Mesendoderm (in vitro differentiated cells): ENCODE data around the gene AP4E1.

ENCODE experiments used
- DNase-seq: peaks from one replicate; pipeline ENCODE4 v3.0.0; 2013
- H2AK5ac ChIP-seq: 2 replicates; pipeline ENCODE4 v1.6.1; 2013; ENCODE audit warnings: low read length, inconsistent platforms
- H2BK120ac ChIP-seq: 2 replicates; pipeline ENCODE4 v1.6.1; 2013; ENCODE audit warnings: low read depth, mild to moderate bottlenecking, low read length, moderate library complexity, mixed read lengths
- H2BK15ac ChIP-seq: replicated peaks from 2 replicates; pipeline ENCODE4 v1.6.1; 2013; ENCODE audit warnings: low read depth, mild to moderate bottlenecking, moderate library complexity
- H2BK5ac ChIP-seq: 2 replicates; pipeline ENCODE4 v1.6.1; 2013; ENCODE audit warnings: low read length, inconsistent platforms
- H3K18ac ChIP-seq: 2 replicates; pipeline ENCODE4 v1.6.1; 2013; ENCODE audit warnings: mild to moderate bottlenecking, low read length, mixed read lengths
- H3K23ac ChIP-seq: one replicate; pipeline ENCODE4 v1.6.1; 2013; ENCODE audit warnings: low read length
- H3K27ac ChIP-seq: 2 replicates; pipeline ENCODE4 v1.5.1; 2013; ENCODE audit warnings: low read depth, mild to moderate bottlenecking, inconsistent platforms, low read length, moderate library complexity
- H3K27me3 ChIP-seq: 2 replicates; pipeline ENCODE4 v1.6.1; 2013; ENCODE audit warnings: low read length, control low read depth, mild to moderate bottlenecking, inconsistent platforms; ENCODE audit not compliant: insufficient read depth, poor library complexity
- H3K36me3 ChIP-seq: 2 replicates; pipeline ENCODE4 v1.6.1; 2013; ENCODE audit warnings: low read length, inconsistent platforms; ENCODE audit not compliant: control insufficient read depth, insufficient read depth
- H3K4ac ChIP-seq: one replicate; pipeline ENCODE4 v1.6.1; 2013; ENCODE audit warnings: low read depth, mild to moderate bottlenecking, low read length, moderate library complexity
- H3K4me1 ChIP-seq: 2 replicates; pipeline ENCODE4 v1.6.1; 2013; ENCODE audit warnings: low read depth, low read length, inconsistent platforms; ENCODE audit not compliant: control insufficient read depth
- H3K4me2 ChIP-seq: 2 replicates; pipeline ENCODE4 v1.6.1; 2013; ENCODE audit warnings: low read length
- H3K4me3 ChIP-seq: 2 replicates; pipeline ENCODE4 v1.5.1; 2013; ENCODE audit warnings: mild to moderate bottlenecking, low read length
- H3K56ac ChIP-seq: one replicate; pipeline ENCODE4 v1.6.1; 2013; ENCODE audit warnings: low read length
- H3K79me1 ChIP-seq: 2 replicates; pipeline ENCODE4 v1.6.1; 2013; ENCODE audit warnings: low read length, inconsistent platforms
- H3K79me2 ChIP-seq: 2 replicates; pipeline ENCODE4 v1.6.1; 2013; ENCODE audit warnings: mild to moderate bottlenecking, low read length; ENCODE audit not compliant: control insufficient read depth, insufficient read depth
- H3K9ac ChIP-seq: 2 replicates; pipeline ENCODE4 v1.6.1; 2013; ENCODE audit warnings: low read length, inconsistent platforms
- H4K5ac ChIP-seq: one replicate; pipeline ENCODE4 v1.6.1; 2013; ENCODE audit warnings: low read length
- H4K8ac ChIP-seq: one replicate; pipeline ENCODE4 v1.6.1; 2013; ENCODE audit warnings: low read depth, mild to moderate bottlenecking, control low read depth, low read length, moderate library complexity
- WGBS: extraction: QIAGEN DNeasy Blood & Tissue Kit; methylation state at CpG from one replicate; pipeline ENCODE4 v1.1.7; 2013; ENCODE audit warnings: low lambda C conversion rate, missing lambda C conversion rate; ENCODE audit not compliant: insufficient coverage; ENCODE audit errors: extremely low coverage; 5-methylcytosine and 5-hydroxymethylcytosine counted together

Gene AP4E1

GRCh38 chr15:51044037-51044727 is 135.7 kb downstream of the AP4E1 start:
- peaks cover 11% of the 10 kb centered on the region for H3K4me1 ChIP-seq
- H3K27me3 ChIP-seq: no peaks in the 10 kb centered on the region
- no CpG with 5 or more reads among the region's 4 CpGs for WGBS
- no peak overlapping the region for H3K4ac ChIP-seq
- H3K18ac ChIP-seq: no peak overlapping the region
- H2BK5ac ChIP-seq: no peak overlapping the region
- no peak overlapping the region for H3K4me2 ChIP-seq
- H3K79me2 ChIP-seq: no peaks in the 10 kb centered on the region
- H2BK15ac ChIP-seq: no peak overlapping the region
- H3K4me3 ChIP-seq: no peak overlapping the region
- no peak overlapping the region for H4K8ac ChIP-seq
- peak; percentile 87 for DNase-seq
- H3K79me1 ChIP-seq: no peaks in the 10 kb centered on the region
- H3K56ac ChIP-seq: no peak overlapping the region
- no peak overlapping the region for H2AK5ac ChIP-seq
- H3K23ac ChIP-seq: no peak overlapping the region
- no peak overlapping the region for H4K5ac ChIP-seq
- no peak overlapping the region for H2BK120ac ChIP-seq
- no peak overlapping the region for H3K27ac ChIP-seq
- H3K9ac ChIP-seq: no peak overlapping the region
- H3K36me3 ChIP-seq: no peaks in the 10 kb centered on the region

DNA sequence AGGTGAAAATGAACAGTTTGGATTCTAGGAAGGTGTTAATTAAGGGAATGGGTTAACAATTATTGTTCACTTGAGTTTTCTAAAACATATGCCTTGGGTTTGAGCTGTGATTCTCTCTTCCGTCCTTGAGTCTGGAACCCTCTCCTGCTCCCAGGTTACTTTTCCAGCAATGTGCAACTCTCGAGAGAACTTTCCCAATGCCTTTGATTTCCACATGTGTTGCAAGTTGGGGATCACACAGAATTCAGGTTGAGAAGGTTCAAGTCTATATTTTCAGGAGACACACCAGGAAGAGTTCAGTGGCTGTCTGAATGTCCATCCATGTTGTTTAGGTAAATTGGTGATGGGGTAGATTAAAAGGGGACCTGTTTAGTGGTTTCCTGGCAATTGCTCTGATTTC is 137.5 kb downstream of the AP4E1 start:
- Histone ChIP-seq H3K18ac (peak overlapping the region; percentile 30), H4K5ac (no peak overlapping the region), H3K56ac (no peak overlapping the region), H3K27ac (no peak overlapping the region), H2BK120ac (no peak overlapping the region), H3K4ac (peak overlapping the region; percentile 55), H3K79me2 (no peaks in the 10 kb centered on the region), H3K4me2 (no peak overlapping the region), H3K23ac (no peak overlapping the region), H2AK5ac (no peak overlapping the region), H3K36me3 (no peaks in the 10 kb centered on the region), H3K4me3 (no peak overlapping the region), H4K8ac (no peak overlapping the region), H2BK5ac (no peak overlapping the region), H3K9ac (no peak overlapping the region), H2BK15ac (no peak overlapping the region), H3K4me1 (peaks cover 11% of the 10 kb centered on the region), H3K79me1 (no peaks in the 10 kb centered on the region), H3K27me3 (no peaks in the 10 kb centered on the region)
- WGBS: no CpG with 5 or more reads among the region's 2 CpGs
- DNase-seq: no peak

- no peak for DNase-seq
- H3K56ac ChIP-seq: no peak overlapping the region
- H3K27ac ChIP-seq: peak overlapping the region; percentile 5
- no peak overlapping the region for H2BK120ac ChIP-seq
- H3K9ac ChIP-seq: no peak overlapping the region
- H3K36me3 ChIP-seq: no peaks in the 10 kb centered on the region
- H3K23ac ChIP-seq: no peak overlapping the region
- no peak overlapping the region for H3K18ac ChIP-seq
- H2BK15ac ChIP-seq: no peak overlapping the region
- peaks cover 11% of the 10 kb centered on the region for H3K4me1 ChIP-seq
- no peak overlapping the region for H4K8ac ChIP-seq
- no peak overlapping the region for H3K4me3 ChIP-seq
- no CpG with 5 or more reads among the region's 3 CpGs for WGBS
- H3K27me3 ChIP-seq: no peaks in the 10 kb centered on the region
- no peak overlapping the region for H2AK5ac ChIP-seq
- H4K5ac ChIP-seq: no peak overlapping the region
- H3K79me1 ChIP-seq: no peaks in the 10 kb centered on the region
- no peak overlapping the region for H3K4ac ChIP-seq
- no peak overlapping the region for H2BK5ac ChIP-seq
- no peaks in the 10 kb centered on the region for H3K79me2 ChIP-seq
- H3K4me2 ChIP-seq: no peak overlapping the region
Observed at GRCh38 chr15:51046799-51047449, 138.4 kb downstream of the AP4E1 start.

GRCh38 chr15:51048308-51048707 is 139.8 kb downstream of the AP4E1 start:
- Histone ChIP-seq H3K4me3 (no peak overlapping the region), H4K5ac (no peak overlapping the region), H3K4ac (no peak overlapping the region), H3K23ac (no peak overlapping the region), H2BK15ac (no peak overlapping the region), H3K9ac (no peak overlapping the region), H3K79me2 (no peaks in the 10 kb centered on the region), H3K27me3 (no peaks in the 10 kb centered on the region), H3K18ac (no peak overlapping the region), H2AK5ac (no peak overlapping the region), H3K4me2 (no peak overlapping the region), H3K4me1 (peaks cover 11% of the 10 kb centered on the region), H4K8ac (no peak overlapping the region), H3K56ac (no peak overlapping the region), H3K79me1 (no peaks in the 10 kb centered on the region), H2BK5ac (no peak overlapping the region), H3K27ac (no peak overlapping the region), H3K36me3 (no peaks in the 10 kb centered on the region), H2BK120ac (no peak overlapping the region)
- no peak for DNase-seq

DNA sequence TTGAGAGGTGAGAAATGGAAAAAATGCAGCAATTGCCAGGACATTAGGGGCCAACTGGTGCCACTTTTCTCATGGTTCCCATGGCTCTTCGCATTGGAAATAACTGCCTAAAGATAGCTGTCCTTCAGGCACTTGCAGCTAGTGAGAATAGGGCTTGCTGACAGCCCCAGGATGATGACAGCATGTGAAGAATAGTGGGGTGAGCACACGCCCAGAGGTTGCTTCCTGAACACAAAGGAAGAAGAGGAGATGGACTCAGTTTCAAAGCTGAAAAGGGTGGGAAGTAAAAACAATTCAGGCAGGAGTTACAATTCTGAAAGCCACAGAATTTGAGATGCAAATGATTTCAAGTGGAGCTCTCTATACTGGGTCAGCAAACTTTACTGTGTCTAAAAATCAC is 140.6 kb downstream of the AP4E1 start:
- no peak overlapping the region for H3K18ac ChIP-seq
- no CpG with 5 or more reads among the region's 2 CpGs for WGBS
- no peak overlapping the region for H2BK5ac ChIP-seq
- H3K4ac ChIP-seq: no peak overlapping the region
- H3K9ac ChIP-seq: no peak overlapping the region
- no peak overlapping the region for H4K5ac ChIP-seq
- no peak overlapping the region for H3K56ac ChIP-seq
- no peaks in the 10 kb centered on the region for H3K79me2 ChIP-seq
- H3K4me1 ChIP-seq: peaks cover 6% of the 10 kb centered on the region
- no peak overlapping the region for H3K4me2 ChIP-seq
- H2BK15ac ChIP-seq: no peak overlapping the region
- H3K23ac ChIP-seq: no peak overlapping the region
- H3K4me3 ChIP-seq: no peak overlapping the region
- H3K36me3 ChIP-seq: no peaks in the 10 kb centered on the region
- no peaks in the 10 kb centered on the region for H3K27me3 ChIP-seq
- no peak overlapping the region for H4K8ac ChIP-seq
- no peak overlapping the region for H3K27ac ChIP-seq
- no peaks in the 10 kb centered on the region for H3K79me1 ChIP-seq
- no peak overlapping the region for H2BK120ac ChIP-seq
- no peak overlapping the region for H2AK5ac ChIP-seq
- no peak for DNase-seq

GRCh38 chr15:51051776-51052175 is 143.3 kb downstream of the AP4E1 start:
- DNase-seq: no peak
- H3K36me3 ChIP-seq: no peaks in the 10 kb centered on the region
- H3K79me2 ChIP-seq: no peaks in the 10 kb centered on the region
- H4K5ac ChIP-seq: no peak overlapping the region
- H2BK15ac ChIP-seq: no peak overlapping the region
- peaks cover 9% of the 10 kb centered on the region for H3K4me1 ChIP-seq
- H2AK5ac ChIP-seq: no peak overlapping the region
- no peak overlapping the region for H3K4me2 ChIP-seq
- H4K8ac ChIP-seq: no peak overlapping the region
- no peak overlapping the region for H3K4ac ChIP-seq
- no peak overlapping the region for H3K23ac ChIP-seq
- H3K27ac ChIP-seq: no peak overlapping the region
- H3K18ac ChIP-seq: no peak overlapping the region
- no peak overlapping the region for H3K9ac ChIP-seq
- no CpG with 5 or more reads among the region's 3 CpGs for WGBS
- no peak overlapping the region for H2BK5ac ChIP-seq
- no peaks in the 10 kb centered on the region for H3K79me1 ChIP-seq
- no peak overlapping the region for H2BK120ac ChIP-seq
- H3K56ac ChIP-seq: no peak overlapping the region
- H3K27me3 ChIP-seq: no peaks in the 10 kb centered on the region
- no peak overlapping the region for H3K4me3 ChIP-seq
